GM21528 (cell line): ENCODE measurements around the gene CDH23.

Source experiments
- ATAC-seq: cut with Tn5 transposase; IDR thresholded peaks from one replicate; pipeline ENCODE4 v1.9.1; 2021; ENCODE audit warnings: mild to moderate bottlenecking, moderate library complexity; ENCODE audit not compliant: unreplicated experiment, low FRiP score

Gene CDH23

GRCh38 chr10:71547876-71548846 is 151.4 kb downstream of the CDH23 start:
- ATAC-seq, result no peak

- ATAC-seq, result no peak
Observed at GRCh38 chr10:71549766-71550533, 153.2 kb downstream of the CDH23 start.

- no peak for ATAC-seq
Observed at GRCh38 chr10:71550628-71551027, 153.9 kb downstream of the CDH23 start.

- ATAC-seq, result no peak
Observed at GRCh38 chr10:71551970-71552369, 155.2 kb downstream of the CDH23 start.

- ATAC-seq, result no peak
Observed at GRCh38 chr10:71553432-71553831, 156.7 kb downstream of the CDH23 start.

GRCh38 chr10:71554671-71555070 is 158.0 kb downstream of the CDH23 start:
- ATAC-seq, result no peak

- no peak for ATAC-seq
Observed at GRCh38 chr10:71555087-71555723, 158.5 kb downstream of the CDH23 start.

- ATAC-seq, result no peak
Observed at GRCh38 chr10:71555724-71556119, 159.0 kb downstream of the CDH23 start.

- no peak for ATAC-seq
Observed at GRCh38 chr10:71558991-71559390, 162.3 kb downstream of the CDH23 start.

- ATAC-seq, result no peak
Observed at GRCh38 chr10:71561003-71561574, 164.4 kb downstream of the CDH23 start.

- ATAC-seq, result no peak
Observed at GRCh38 chr10:71562181-71562580, 165.5 kb downstream of the CDH23 start.

GRCh38 chr10:71562904-71563303 is 166.2 kb downstream of the CDH23 start:
- no peak for ATAC-seq

GRCh38 chr10:71564194-71564820 is 167.6 kb downstream of the CDH23 start:
- no peak for ATAC-seq

GRCh38 chr10:71565284-71566000 is 168.7 kb downstream of the CDH23 start:
- ATAC-seq, result no peak

- ATAC-seq, result no peak
Observed at GRCh38 chr10:71567006-71567405, 170.3 kb downstream of the CDH23 start.

- ATAC-seq, result no peak
Observed at GRCh38 chr10:71568896-71569492, 172.3 kb downstream of the CDH23 start.

GRCh38 chr10:71569775-71570588 is 173.3 kb downstream of the CDH23 start:
- ATAC-seq, result no peak

- no peak for ATAC-seq
Observed at GRCh38 chr10:71571460-71572175, 174.9 kb downstream of the CDH23 start.
